ENCODE data around the gene LDLRAD4. TPM values are rescaled to one million over a fixed set of nuclear protein-coding genes. Genes with fewer than 3 reads are reported as not detected.

The LDLRAD4 gene
- total RNA-seq, 4 donors from 2014 or later: 14.0 to 36.9 (median 29.3) TPM

- H3K9me3 ChIP-seq: no peaks in the 10 kb centered on the region
- no peaks in the 10 kb centered on the region for H3K27me3 ChIP-seq
- H3K4me1 ChIP-seq: peaks cover 0 to 34% (median 20%) of the 10 kb centered on the region in 4 donors
- whole genome bisulfite sequencing, 2 donors: 59 to 64% methylated on average over 18 of the region's 18 CpGs
- H3K27ac ChIP-seq: no peak overlapping the region
- DNase-seq (ENCODE audit: low spot score in 2 of 2): no peak
- TF ChIP-seq CTCF (IDR thresholded peaks at IDR 0.05) (no peak), POLR2A (IDR thresholded peaks at IDR 0.05) (no peak), EP300 (IDR thresholded peaks at IDR 0.05) (no peak)
- no peak overlapping the region for H3K4me3 ChIP-seq
- no peaks in the 10 kb centered on the region for H3K36me3 ChIP-seq
These were observed 38.1 kb downstream of the LDLRAD4 start for GRCh38 chr18:13256444-13257305.

- 79 to 88% methylated on average over 8 of the region's 8 CpGs for WGBS, 2 donors
- Histone ChIP-seq H3K9me3 (no peaks in the 10 kb centered on the region), H3K27ac (no peak overlapping the region), H3K27me3 (no peaks in the 10 kb centered on the region), H3K36me3 (no peaks in the 10 kb centered on the region), H3K4me3 (no peak overlapping the region), H3K4me1 (peaks cover 0 to 40% (median 24%) of the 10 kb centered on the region in 4 donors)
- no peak for TF ChIP-seq POLR2A (IDR thresholded peaks at IDR 0.05)
- DNase-seq (ENCODE audit: low spot score in 2 of 2): no peak
These were observed 38.9 kb downstream of the LDLRAD4 start for GRCh38 chr18:13257361-13257980.

GRCh38 chr18:13258921-13259320 lies 40.4 kb downstream of the LDLRAD4 start:
- no peak for DNase-seq (ENCODE audit: low spot score in 2 of 2)
- Histone ChIP-seq H3K9me3 (no peaks in the 10 kb centered on the region), H3K27ac (peak overlapping the region in 1 of 4 donors; percentile 14), H3K36me3 (no peaks in the 10 kb centered on the region), H3K27me3 (no peaks in the 10 kb centered on the region), H3K4me3 (no peak overlapping the region), H3K4me1 (peaks cover 0 to 42% (median 24%) of the 10 kb centered on the region in 4 donors)
- WGBS, 2 donors: 43 to 50% methylated on average over 6 of the region's 6 CpGs
- peak in 1 of 2 donors; percentile 54 for TF ChIP-seq EP300 (IDR thresholded peaks at IDR 0.05)
- TF ChIP-seq POLR2A (IDR thresholded peaks at IDR 0.05): no peak

GRCh38 chr18:13259701-13260100 lies 41.1 kb downstream of the LDLRAD4 start:
- H3K27ac ChIP-seq: peak overlapping the region in 2 of 4 donors; percentile 42 to 46
- WGBS, 2 donors: 60 to 71% methylated on average over 7 of the region's 7 CpGs
- H3K36me3 ChIP-seq: no peaks in the 10 kb centered on the region
- H3K9me3 ChIP-seq: no peaks in the 10 kb centered on the region
- no peaks in the 10 kb centered on the region for H3K27me3 ChIP-seq
- no peak overlapping the region for H3K4me3 ChIP-seq
- peaks cover 0 to 48% (median 24%) of the 10 kb centered on the region in 4 donors for H3K4me1 ChIP-seq
- DNase-seq (ENCODE audit: low spot score in 2 of 2): no peak
- TF ChIP-seq EP300 (IDR thresholded peaks at IDR 0.05) (no peak), POLR2A (IDR thresholded peaks at IDR 0.05) (no peak), CTCF (IDR thresholded peaks at IDR 0.05) (no peak)

- H3K4me3 ChIP-seq: no peak overlapping the region
These were observed 41.8 kb downstream of the LDLRAD4 start for GRCh38 chr18:13260197-13260934.

More at GRCh38 chr18:13260197-13260934, 41.8 kb downstream of the LDLRAD4 start:
- DNase-seq (ENCODE audit: low spot score in 2 of 2): peak in 1 of 2 donors; percentile 34
- H3K9me3 ChIP-seq: no peaks in the 10 kb centered on the region
- peak overlapping the region in 2 of 4 donors; percentile 46 to 74 for H3K27ac ChIP-seq
- 39 to 43% methylated on average over 8 of the region's 8 CpGs for WGBS, 2 donors
- H3K4me1 ChIP-seq: peaks cover 0 to 53% (median 24%) of the 10 kb centered on the region in 4 donors
- H3K36me3 ChIP-seq: no peaks in the 10 kb centered on the region
- no peak for TF ChIP-seq CTCF (IDR thresholded peaks at IDR 0.05)
- TF ChIP-seq POLR2A (IDR thresholded peaks at IDR 0.05): no peak
- TF ChIP-seq EP300 (IDR thresholded peaks at IDR 0.05): peak in 1 of 2 donors; percentile 52
- no peaks in the 10 kb centered on the region for H3K27me3 ChIP-seq

All from tibial nerve (tissue), 4 donors.